ENCODE measurements around the gene CTSK.

DNA sequence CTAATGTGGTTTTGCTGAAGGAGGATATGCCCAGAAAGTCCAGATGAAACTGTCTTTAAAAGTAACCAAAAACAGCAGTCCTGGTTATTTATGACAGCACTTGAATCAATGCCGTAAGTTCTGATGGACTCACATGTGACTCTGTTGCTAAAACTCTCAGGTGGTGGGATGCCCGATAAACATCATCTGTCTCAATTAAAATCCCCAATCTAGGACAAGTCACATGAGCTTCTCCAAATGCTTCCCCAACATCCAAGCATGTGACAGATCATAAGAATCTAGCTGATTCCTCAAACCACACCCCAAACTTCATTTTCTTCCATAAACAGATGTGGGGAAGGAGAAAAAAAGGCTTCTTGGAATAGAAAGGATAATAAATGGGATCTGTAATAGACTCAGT is 786 bp upstream of the CTSK start:
- TF ChIP-seq EZH2 (IDR thresholded peaks at IDR 0.05) (no peak), POLR2AphosphoS5 (IDR thresholded peaks at IDR 0.05; ENCODE audit: borderline replicate concordance, low read depth, low read length) (no peak)
